ENCODE data around the gene TTLL6.
"Not testable (repeated sequence)": the region's sequence is repeated elsewhere in the genome, so short reads cannot be mapped to it uniquely, and the experiment has no call there.

Gene TTLL6

GRCh38 chr17:48722915-48723422 is 94.1 kb downstream of the TTLL6 start, which contains the start of gene PRAC2:
Gene PRAC2 (plus strand): TSS chr17:48723185. CDS start chr17:48724411, 1,226 bp downstream.
- no peak for DNase-seq (ENCODE audit: low spot score)

GRCh38 chr17:48722201-48722907 is 94.7 kb downstream of the TTLL6 start, which contains the start of gene PRAC1:
Gene PRAC1 (minus strand): TSS chr17:48722518. CDS start chr17:48722392, 126 bp downstream.
- no peak for DNase-seq (ENCODE audit: low spot score)

DNA sequence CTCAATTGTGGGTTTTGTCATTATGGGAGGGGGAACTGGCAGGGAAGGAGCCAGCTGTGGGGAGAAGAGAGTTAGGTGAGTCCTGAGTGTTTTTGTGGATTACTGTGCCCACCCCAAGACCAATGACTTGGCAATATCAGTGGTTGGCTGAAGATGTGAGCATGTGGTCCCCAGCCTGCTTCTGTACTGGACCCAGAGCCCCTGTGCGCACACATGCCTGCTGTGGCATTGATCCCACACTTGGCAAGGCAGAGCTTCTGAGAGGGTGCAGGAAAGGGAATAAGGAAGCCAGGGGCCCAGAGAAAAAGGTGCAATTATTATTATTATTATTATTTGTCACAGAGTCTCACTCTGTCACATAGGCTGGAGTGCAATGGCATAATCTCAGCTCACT is 96.0 kb downstream of the TTLL6 start:
- DNase-seq (ENCODE audit: low spot score), result no peak

DNA sequence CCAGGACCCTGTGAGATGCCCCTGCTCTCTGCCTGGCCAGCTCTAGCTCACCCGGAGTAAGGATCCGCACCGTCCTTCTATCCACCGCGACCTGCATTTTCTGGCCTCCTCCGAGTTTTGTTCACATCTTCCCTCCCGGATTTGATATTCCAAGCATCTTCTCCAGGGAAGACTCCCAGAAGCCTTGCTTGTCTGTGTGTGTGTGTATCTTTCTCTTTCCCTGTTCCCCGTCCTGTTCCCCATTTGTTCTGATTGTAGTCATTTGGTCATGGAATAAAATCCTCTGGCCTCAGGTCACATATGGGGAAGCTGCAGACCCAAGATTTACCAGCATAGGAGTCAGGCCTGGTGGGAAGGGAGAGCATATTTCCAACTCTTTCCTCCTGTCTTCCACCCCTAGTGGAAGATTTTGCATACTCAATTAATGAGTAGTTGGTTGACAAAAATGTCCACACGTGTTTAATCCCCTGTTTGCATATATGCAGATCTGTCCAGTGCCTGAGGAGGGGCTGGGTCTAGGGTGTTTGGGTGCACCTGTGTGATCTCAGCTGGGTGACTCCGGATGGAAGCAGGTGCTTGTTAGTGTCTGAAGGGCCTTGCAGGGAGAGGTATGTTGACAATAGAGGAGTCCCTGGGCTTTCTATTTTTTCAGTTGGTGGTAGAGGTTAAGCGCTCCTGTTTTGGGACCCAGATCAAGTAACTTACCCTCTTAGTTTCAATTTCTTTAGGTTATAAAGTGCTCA is 96.6 kb downstream of the TTLL6 start:
- DNase-seq (ENCODE audit: low spot score), result no peak

GRCh38 chr17:48719642-48720265 is 97.3 kb downstream of the TTLL6 start:
- no peak for DNase-seq (ENCODE audit: low spot score)

DNA sequence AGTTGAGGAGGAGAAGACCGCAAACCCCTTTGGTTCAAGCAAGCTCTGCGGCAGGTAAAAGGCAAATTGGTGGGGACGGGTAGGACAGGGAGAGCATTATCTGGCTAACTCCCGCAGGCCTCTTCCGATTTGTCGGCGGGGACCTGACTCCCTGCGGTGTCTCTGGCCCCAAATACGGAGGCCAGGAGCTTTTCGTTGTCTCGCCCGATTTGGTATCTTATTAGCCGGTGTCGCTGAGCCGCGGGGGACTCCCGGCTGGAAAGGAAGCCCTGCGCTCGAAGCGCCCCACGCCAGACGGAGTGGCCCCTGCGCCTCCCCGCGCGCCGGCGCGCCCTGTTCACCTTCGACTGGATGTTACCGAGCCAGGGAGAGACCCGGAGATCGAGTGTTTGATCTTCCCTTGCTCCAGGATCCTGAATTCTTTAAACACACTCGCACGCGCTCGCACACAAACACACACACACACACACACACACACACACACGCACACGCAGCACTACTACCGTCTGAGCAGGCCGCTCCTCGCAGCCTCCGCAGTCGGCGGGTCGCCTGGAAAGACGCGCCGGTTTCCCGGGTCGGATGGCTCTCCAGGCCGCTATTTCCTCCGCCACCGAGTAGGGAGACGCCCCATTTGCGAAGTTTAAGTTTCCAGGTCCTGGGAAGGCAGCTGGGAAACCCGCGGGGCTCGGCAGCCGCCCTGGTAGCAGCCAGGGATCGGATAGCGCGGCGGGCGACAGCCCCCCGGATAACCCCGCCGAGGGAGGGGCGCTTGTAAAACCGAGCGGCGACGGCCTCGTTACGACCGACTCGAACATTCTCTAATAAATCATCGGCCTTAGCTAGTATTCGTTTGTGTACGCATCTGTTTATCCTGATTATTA is 98.0 kb downstream of the TTLL6 start:
- no peak for DNase-seq (ENCODE audit: low spot score)

DNA sequence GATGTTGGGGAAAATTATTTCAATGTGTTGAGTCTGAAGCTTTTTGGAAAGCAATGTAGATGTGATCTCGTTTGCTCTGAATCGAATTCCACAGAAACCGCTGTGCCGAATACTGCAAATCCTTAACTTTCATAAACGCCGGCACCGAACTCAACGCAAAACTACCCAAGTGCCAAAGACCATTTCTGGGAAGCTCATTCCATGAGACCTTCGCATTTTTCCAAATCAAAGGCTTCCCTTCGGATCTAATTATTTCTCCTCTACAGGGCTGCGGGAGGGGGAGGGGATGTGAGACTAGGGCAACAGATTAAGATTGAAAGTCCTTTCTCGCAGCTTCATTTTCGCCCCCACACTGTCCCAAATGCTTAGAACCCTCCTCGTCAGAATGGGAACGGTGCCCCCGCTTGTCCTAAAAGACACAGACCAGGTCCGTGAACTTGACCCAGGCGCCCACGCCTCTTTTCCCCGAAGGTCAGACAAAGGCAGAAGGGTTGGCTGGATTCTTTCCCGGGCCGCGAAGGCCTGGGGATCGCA is 98.7 kb downstream of the TTLL6 start:
- DNase-seq (ENCODE audit: low spot score), result no peak

- no peak for DNase-seq (ENCODE audit: low spot score)
Observed at GRCh38 chr17:48717367-48718226, 99.4 kb downstream of the TTLL6 start.

DNA sequence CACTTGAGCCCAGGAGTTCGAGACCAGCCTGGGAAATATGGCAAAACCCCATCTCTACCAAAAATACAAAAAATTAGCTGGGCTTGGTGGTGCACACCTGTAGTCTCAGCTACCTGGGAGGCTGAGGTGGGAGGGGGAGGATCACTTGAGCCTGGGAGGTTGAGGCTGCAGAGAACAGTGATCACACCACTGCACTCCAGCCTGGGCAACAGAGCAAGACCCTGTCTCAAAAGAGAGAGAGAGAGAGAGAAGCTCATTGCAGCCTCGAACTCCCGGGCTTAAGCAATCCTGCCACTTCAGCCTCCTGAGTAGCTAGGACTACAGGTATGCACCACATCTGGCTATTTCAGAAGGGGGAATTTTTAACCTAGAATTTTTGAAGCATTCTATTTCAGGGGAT is 100.5 kb downstream of the TTLL6 start:
- DNase-seq (ENCODE audit: low spot score), result not testable (repeated sequence)

DNA sequence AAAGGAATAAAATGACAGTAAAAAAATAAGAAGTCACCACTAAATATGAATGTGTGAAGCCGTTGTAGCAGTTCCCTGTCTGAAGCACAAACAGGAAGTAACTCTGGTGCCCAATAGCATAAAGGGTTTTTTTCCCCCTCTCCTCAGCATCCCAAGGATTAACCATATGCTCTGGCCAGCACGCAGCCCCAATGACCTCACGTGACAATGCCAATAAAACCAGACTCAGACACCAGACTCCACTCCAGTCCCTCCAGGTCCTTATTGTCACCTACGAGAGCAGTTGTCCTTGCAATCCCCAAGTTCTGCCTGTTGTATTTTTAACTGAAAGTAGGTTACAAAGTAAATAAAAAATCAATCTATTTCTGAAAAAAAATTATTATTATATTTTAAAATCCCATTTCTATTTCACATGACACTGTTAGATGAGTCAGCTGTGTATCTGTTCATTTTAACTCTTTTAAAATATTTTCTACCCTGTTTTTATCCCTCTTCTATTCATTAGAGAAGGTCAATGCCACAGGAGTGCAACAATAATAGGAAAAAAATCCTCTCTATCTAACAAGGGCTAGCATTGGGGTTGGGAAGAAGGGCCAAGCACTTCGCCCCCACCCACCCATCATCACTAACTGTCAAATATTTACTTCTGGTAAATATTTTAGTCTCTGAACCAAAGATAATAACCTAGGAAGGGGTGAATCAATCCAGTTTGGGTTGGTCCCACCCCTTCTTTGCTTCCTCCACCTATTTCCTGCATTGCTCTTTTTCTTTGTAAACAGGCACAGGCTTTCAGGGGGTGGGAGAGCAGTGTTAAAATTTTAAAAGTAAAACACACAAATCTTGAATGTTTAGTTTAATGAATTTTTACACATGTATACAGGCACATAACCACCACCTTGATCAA is 101.3 kb downstream of the TTLL6 start:
- no peak for DNase-seq (ENCODE audit: low spot score)

All from AG08395 (cell line).